Measurements from ENCODE around the gene ECHS1. TPM values are rescaled to one million over a fixed set of nuclear protein-coding genes. Genes with fewer than 3 reads are reported as not detected.
A peak's percentile ranks its signal among the peaks of the same experiment; 100 is the strongest.

The ECHS1 gene
- total and polyA plus RNA-seq, 9 of the 15 experiments (the other 6 are each of a cell fraction or from before 2014, with no cell fraction given): 16.6 to 100 (median 68.1) TPM

DNA sequence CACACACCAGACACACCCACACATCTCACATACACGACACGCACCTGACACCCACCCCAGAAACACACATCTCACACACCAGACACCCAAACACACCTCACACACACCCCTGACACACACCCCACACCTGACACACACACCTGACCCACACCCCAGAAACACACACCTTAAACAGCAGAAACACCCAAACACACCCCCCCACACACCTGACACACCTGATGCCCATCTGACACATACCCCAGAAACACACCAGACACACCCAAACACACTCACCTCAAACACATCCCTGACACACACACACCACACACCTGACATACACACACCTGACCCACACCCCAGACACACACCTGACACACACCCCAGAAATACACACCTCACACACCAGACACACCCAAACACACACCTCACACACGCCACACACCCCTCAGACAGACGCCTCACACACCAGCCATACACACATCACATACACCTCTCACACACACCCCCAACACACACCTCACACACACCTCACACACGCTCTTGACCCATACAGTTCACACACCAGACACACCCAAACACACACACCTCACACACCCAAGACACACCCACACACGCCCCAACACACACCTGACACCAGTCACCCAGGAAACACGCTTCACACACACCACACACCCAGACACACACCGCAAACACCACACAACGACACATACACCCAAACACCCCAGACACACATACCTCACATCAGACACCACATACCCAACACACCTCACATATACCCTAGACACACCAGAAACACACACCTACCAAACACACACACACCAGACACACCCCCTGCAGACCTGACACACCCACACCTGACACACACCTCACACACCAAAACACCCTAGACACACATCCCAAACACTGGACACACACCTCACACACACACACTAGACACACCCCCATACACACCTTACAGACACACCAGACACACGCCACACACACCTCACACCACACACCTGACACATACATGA, 34.8 kb downstream of the ECHS1 start:
- no peak overlapping the region for H3K9ac ChIP-seq (ENCODE audit: insufficient read depth in 1 of 2, low read depth in 2 of 2, low read length in 2 of 2)
- H3K9me3 ChIP-seq (replicated peaks; ENCODE audit: control insufficient read depth, insufficient read depth, low read depth, low read length): no peaks in the 10 kb centered on the region
- no peak overlapping the region for H3K4me2 ChIP-seq (ENCODE audit: insufficient read depth, low read length)
- no peak overlapping the region for H2AFZ ChIP-seq (ENCODE audit: low read depth, low read length)
- in situ Hi-C loops (cut with MboI): no loop called here
- no peak overlapping the region for H3K4me3 ChIP-seq
- H3K27me3 ChIP-seq (ENCODE audit: control insufficient read depth in 2 of 2, insufficient read depth in 2 of 2, low read length in 2 of 2): peaks cover 4 to 6% of the 10 kb centered on the region in 2 experiments; a peak in 2 of 5 replicates
- intact Hi-C loops (cut with micrococcal nuclease): no loop called here
- no peaks in the 10 kb centered on the region for H3K79me2 ChIP-seq (ENCODE audit: control insufficient read depth, insufficient read depth, low read length)
- no peak overlapping the region for H3K27ac ChIP-seq (ENCODE audit: extremely low read depth, low read depth, low read length)
- H3K4me1 ChIP-seq (replicated peaks in 1 of 2; ENCODE audit: control insufficient read depth in 2 of 2, insufficient read depth in 2 of 2, low read length in 2 of 2): peaks cover 7 to 32% of the 10 kb centered on the region in 2 experiments; a peak in 4 of 5 replicates
- H3K9me1 ChIP-seq (ENCODE audit: control insufficient read depth, insufficient read depth, low read length): no peaks in the 10 kb centered on the region
- BruUV-seq (replicated peaks): no TSS peak
- ATAC-seq (no peak), DNase-seq (ENCODE audit: extremely low read depth in 1 of 4, low spot score in 3 of 4) (no peak), FAIRE-seq (no peak)
- TF ChIP-seq NR3C1 (CRISPR knock-in tag; IDR thresholded peaks at IDR 0.05) (no peak), PHF20 (IDR thresholded peaks at IDR 0.05; ENCODE audit: partially characterized antibody) (peak; percentile 13)
- POLR2A ChIA-PET: no interaction called here
- CTCF ChIA-PET (ENCODE audit: low intra/inter-chr PET ratio): no interaction called here
- H4K20me1 ChIP-seq (replicated peaks; ENCODE audit: control insufficient read depth, insufficient read depth, low read length): no peaks in the 10 kb centered on the region
- H3K36me3 ChIP-seq (ENCODE audit: control insufficient read depth, insufficient read depth, low read length): no peaks in the 10 kb centered on the region
- 34% methylated on average over 8 of the region's 10 CpGs for WGBS (ENCODE audit: insufficient coverage, low coverage, missing lambda C conversion rate)

DNA sequence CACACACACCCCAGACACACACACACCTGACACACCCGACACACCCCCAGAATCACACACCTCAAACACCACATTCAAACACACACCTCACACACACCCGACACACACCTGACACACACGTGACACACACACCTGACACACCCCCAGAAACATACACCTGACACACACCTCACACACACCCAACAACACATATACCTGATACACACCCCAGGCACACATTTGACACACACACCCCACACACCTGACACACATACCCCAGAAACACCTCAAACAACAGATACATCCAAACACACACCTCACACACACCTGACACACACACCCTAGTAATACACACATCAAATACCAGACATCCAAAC, 35.8 kb downstream of the ECHS1 start:
- TF ChIP-seq, protein P1, sequence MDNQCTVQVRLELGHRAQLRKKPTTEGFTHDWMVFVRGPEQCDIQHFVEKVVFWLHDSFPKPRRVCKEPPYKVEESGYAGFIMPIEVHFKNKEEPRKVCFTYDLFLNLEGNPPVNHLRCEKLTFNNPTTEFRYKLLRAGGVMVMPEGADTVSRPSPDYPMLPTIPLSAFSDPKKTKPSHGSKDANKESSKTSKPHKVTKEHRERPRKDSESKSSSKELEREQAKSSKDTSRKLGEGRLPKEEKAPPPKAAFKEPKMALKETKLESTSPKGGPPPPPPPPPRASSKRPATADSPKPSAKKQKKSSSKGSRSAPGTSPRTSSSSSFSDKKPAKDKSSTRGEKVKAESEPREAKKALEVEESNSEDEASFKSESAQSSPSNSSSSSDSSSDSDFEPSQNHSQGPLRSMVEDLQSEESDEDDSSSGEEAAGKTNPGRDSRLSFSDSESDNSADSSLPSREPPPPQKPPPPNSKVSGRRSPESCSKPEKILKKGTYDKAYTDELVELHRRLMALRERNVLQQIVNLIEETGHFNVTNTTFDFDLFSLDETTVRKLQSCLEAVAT (IDR thresholded peaks at IDR 0.05): no peak
- TF ChIP-seq, protein P2, sequence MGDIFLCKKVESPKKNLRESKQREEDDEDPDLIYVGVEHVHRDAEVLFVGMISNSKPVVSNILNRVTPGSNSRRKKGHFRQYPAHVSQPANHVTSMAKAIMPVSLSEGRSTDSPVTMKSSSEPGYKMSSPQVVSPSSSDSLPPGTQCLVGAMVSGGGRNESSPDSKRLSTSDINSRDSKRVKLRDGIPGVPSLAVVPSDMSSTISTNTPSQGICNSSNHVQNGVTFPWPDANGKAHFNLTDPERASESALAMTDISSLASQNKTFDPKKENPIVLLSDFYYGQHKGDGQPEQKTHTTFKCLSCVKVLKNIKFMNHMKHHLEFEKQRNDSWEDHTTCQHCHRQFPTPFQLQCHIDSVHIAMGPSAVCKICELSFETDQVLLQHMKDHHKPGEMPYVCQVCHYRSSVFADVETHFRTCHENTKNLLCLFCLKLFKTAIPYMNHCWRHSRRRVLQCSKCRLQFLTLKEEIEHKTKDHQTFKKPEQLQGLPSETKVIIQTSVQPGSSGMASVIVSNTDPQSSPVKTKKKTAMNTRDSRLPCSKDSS (IDR thresholded peaks at IDR 0.05; ENCODE audit: low read depth, partially characterized antibody): peak; percentile 12
- no peaks in the 10 kb centered on the region for H3K9me1 ChIP-seq (ENCODE audit: control insufficient read depth, insufficient read depth, low read length)
- CTCF ChIA-PET (ENCODE audit: low intra/inter-chr PET ratio): no interaction called here
- POLR2A ChIA-PET: no interaction called here
- no peaks in the 10 kb centered on the region for H3K36me3 ChIP-seq (ENCODE audit: control insufficient read depth, insufficient read depth, low read length)
- in situ Hi-C loops (cut with MboI): no loop called here
- no peaks in the 10 kb centered on the region for H4K20me1 ChIP-seq (replicated peaks; ENCODE audit: control insufficient read depth, insufficient read depth, low read length)
- BruUV-seq (replicated peaks): no TSS peak
- peaks cover 0 to 26% of the 10 kb centered on the region in 2 experiments; a peak in 2 of 5 replicates for H3K4me1 ChIP-seq (replicated peaks in 1 of 2; ENCODE audit: control insufficient read depth in 2 of 2, insufficient read depth in 2 of 2, low read length in 2 of 2)
- DNase-seq (ENCODE audit: extremely low read depth in 1 of 4, low spot score in 3 of 4) (no peak), FAIRE-seq (peak; percentile 68), ATAC-seq (no peak)
- no peak overlapping the region for H3K27ac ChIP-seq (ENCODE audit: extremely low read depth, low read depth, low read length)
- intact Hi-C loops (cut with micrococcal nuclease): no loop called here
- no peaks in the 10 kb centered on the region for H3K9me3 ChIP-seq (replicated peaks; ENCODE audit: control insufficient read depth, insufficient read depth, low read depth, low read length)
- WGBS (ENCODE audit: insufficient coverage, low coverage, missing lambda C conversion rate): 40% methylated on average over 1 of the region's 3 CpGs
- H3K27me3 ChIP-seq (ENCODE audit: control insufficient read depth in 2 of 2, insufficient read depth in 2 of 2, low read length in 2 of 2): peaks cover 6% of the 10 kb centered on the region in 2 experiments; a peak in 3 of 5 replicates
- no peaks in the 10 kb centered on the region for H3K79me2 ChIP-seq (ENCODE audit: control insufficient read depth, insufficient read depth, low read length)
- no peak overlapping the region for H2AFZ ChIP-seq (ENCODE audit: low read depth, low read length)
- no peak overlapping the region for H3K9ac ChIP-seq (ENCODE audit: insufficient read depth in 1 of 2, low read depth in 2 of 2, low read length in 2 of 2)
- no peak overlapping the region for H3K4me3 ChIP-seq
- no peak overlapping the region for H3K4me2 ChIP-seq (ENCODE audit: insufficient read depth, low read length)
